Esophagus muscularis mucosa (tissue), 4 donors: ENCODE results near the gene PTCH1.

Experiments used
- CTCF ChIP-seq, 3 experiments: fragments of 200-600 bp in 2 of 3; fragments of 450-650 bp in 1 of 3; sonication (generic) in 2 of 3; IDR thresholded peaks; one replicate each; pipeline ENCODE4 v1.5.1; 2017 to 2019; ENCODE audit warnings: antibody characterized with exemption in 3 of 3, mild to moderate bottlenecking in 2 of 3, moderate library complexity in 1 of 3
- EP300 ChIP-seq: sonication (generic); formaldehyde crosslinking; IDR thresholded peaks from one replicate; pipeline ENCODE4 v1.6.1; 2017; ENCODE audit warnings: antibody characterized with exemption
- POLR2A ChIP-seq: fragments of 450-650 bp; IDR thresholded peaks from one replicate; pipeline ENCODE4 v1.6.1; 2017; ENCODE audit warnings: antibody characterized with exemption, moderate library complexity, mild to moderate bottlenecking, low read depth

GRCh38 chr9:95484225-95484624, 32.5 kb downstream of the PTCH1 start:
- TF ChIP-seq CTCF (IDR thresholded peaks at IDR 0.05) (no peak), EP300 (no peak), POLR2A (no peak)
